ENCODE data around the gene TELO2.
"Not testable (repeated sequence)": the region's sequence is repeated elsewhere in the genome, so short reads cannot be mapped to it uniquely, and the experiment has no call there.

TELO2 gene

GRCh38 chr16:1458336-1458976, 34.7 kb upstream of the TELO2 start:
- no peak for DNase-seq

GRCh38 chr16:1458977-1459341, 34.2 kb upstream of the TELO2 start:
- DNase-seq, result no peak

GRCh38 chr16:1459967-1460366, 33.2 kb upstream of the TELO2 start:
- no peak for DNase-seq

- DNase-seq, result no peak
Observed at GRCh38 chr16:1460602-1461138, 32.5 kb upstream of the TELO2 start.

GRCh38 chr16:1461146-1461545, 32.0 kb upstream of the TELO2 start:
- no peak for DNase-seq

GRCh38 chr16:1464196-1464893, 28.8 kb upstream of the TELO2 start:
- no peak for DNase-seq

- DNase-seq, result no peak
Observed at GRCh38 chr16:1464894-1465566, 28.1 kb upstream of the TELO2 start.

- DNase-seq, result no peak
Observed at GRCh38 chr16:1465567-1465915, 27.6 kb upstream of the TELO2 start.

- DNase-seq, result no peak
Observed at GRCh38 chr16:1466054-1466453, 27.1 kb upstream of the TELO2 start.

GRCh38 chr16:1466968-1467521, 26.1 kb upstream of the TELO2 start:
- no peak for DNase-seq

- DNase-seq, result no peak
Observed at GRCh38 chr16:1468426-1468810, 24.7 kb upstream of the TELO2 start.

GRCh38 chr16:1469141-1469540, 24.0 kb upstream of the TELO2 start:
- not testable (repeated sequence) for DNase-seq

- DNase-seq, result no peak
Observed at GRCh38 chr16:1469693-1470201, 23.4 kb upstream of the TELO2 start.

- no peak for DNase-seq
Observed at GRCh38 chr16:1470481-1471251, 22.5 kb upstream of the TELO2 start.

GRCh38 chr16:1471569-1472194, 21.5 kb upstream of the TELO2 start:
- no peak for DNase-seq

GRCh38 chr16:1472974-1473373, 20.2 kb upstream of the TELO2 start:
- DNase-seq, result no peak

- no peak for DNase-seq
Observed at GRCh38 chr16:1474082-1474795, 18.9 kb upstream of the TELO2 start.

- peak; percentile 77 for DNase-seq
Observed at GRCh38 chr16:1474796-1475551, 18.2 kb upstream of the TELO2 start, which contains the start of gene CLCN7. Gene CLCN7 (minus strand): TSS chr16:1475028. CDS start chr16:1474974, 54 bp downstream.

GRCh38 chr16:1475552-1476114, 17.5 kb upstream of the TELO2 start:
- no peak for DNase-seq

GRCh38 chr16:1477033-1477432, 16.1 kb upstream of the TELO2 start:
- DNase-seq, result no peak
